OCI-LY3 (cell line): ENCODE measurements around the gene AGBL4.

Source experiments
- EZH2phosphoT487 ChIP-seq: fragments of 200-600 bp; shearing (Covaris generic); IDR thresholded peaks from 2 replicates; pipeline ENCODE4 v1.6.1; 2018; ENCODE audit warnings: antibody characterized with exemption, mixed run types, low read depth
- TF ChIP-seq, protein P1 (sequence below): fragments of 200-600, 300-600 bp; sonication (generic); IDR thresholded peaks from 2 replicates; pipeline ENCODE4 v1.5.1; 2014; ENCODE audit warnings: antibody characterized with exemption, low read length, low read depth

GRCh38 chr1:48820491-48820890 is 1203.3 kb downstream of the AGBL4 start:
- TF ChIP-seq, protein P1, sequence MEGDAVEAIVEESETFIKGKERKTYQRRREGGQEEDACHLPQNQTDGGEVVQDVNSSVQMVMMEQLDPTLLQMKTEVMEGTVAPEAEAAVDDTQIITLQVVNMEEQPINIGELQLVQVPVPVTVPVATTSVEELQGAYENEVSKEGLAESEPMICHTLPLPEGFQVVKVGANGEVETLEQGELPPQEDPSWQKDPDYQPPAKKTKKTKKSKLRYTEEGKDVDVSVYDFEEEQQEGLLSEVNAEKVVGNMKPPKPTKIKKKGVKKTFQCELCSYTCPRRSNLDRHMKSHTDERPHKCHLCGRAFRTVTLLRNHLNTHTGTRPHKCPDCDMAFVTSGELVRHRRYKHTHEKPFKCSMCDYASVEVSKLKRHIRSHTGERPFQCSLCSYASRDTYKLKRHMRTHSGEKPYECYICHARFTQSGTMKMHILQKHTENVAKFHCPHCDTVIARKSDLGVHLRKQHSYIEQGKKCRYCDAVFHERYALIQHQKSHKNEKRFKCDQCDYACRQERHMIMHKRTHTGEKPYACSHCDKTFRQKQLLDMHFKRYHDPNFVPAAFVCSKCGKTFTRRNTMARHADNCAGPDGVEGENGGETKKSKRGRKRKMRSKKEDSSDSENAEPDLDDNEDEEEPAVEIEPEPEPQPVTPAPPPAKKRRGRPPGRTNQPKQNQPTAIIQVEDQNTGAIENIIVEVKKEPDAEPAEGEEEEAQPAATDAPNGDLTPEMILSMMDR: no peak
- no peak for TF ChIP-seq EZH2phosphoT487
